Measurements from ENCODE around the gene PCDH1.
"Not testable (repeated sequence)": the region's sequence is repeated elsewhere in the genome, so short reads cannot be mapped to it uniquely, and the experiment has no call there.

The PCDH1 gene

DNA sequence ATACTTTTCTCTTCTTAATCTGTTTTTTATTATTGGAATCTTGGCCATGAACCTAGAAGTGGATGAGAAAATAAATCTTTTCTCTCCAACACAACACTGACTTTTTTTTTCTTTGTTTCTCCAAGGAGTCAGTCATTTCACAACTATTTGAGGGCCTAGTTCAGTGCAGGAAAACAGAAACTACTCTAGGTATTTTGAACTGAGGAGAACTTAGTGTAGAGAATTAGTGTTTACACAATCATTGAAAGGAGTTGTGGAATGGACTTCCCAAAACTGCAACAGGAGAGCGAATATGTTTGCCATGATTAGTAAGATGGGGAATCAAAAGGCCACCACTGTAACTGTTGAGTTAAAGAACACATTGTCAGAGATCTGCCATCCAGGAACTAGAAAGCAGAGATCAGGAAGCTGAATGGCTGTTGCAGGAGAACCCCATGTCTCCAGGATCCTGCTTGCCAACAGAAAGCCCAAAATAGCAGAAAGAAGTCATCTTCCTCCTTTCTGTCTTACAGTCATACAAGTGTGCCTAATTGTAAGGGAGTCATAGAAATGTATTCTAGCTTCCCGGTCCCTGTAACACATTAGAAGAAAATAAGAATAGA lies 20.3 kb upstream of the PCDH1 start:
- DNase-seq (ENCODE audit: low spot score), result no peak

DNA sequence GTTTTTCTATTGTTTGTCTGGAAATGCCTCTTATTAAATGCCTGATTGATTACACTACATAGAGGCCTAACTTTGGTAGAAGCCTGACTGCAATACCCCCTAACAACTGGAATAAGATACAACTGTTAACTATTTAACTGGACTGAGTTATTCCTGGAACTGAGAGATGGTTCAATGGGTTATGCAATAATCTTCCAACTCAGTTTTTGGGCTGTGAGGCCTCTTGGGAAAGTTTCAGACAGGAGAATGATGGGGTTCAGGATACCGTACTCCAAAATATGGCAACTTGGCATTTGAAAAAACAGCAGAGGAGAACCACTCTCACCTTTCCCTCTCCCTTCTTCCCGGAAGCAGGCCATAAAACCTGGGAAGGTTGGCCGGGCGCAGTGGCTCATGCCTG lies 19.2 kb upstream of the PCDH1 start:
- no peak for DNase-seq (ENCODE audit: low spot score)

DNA sequence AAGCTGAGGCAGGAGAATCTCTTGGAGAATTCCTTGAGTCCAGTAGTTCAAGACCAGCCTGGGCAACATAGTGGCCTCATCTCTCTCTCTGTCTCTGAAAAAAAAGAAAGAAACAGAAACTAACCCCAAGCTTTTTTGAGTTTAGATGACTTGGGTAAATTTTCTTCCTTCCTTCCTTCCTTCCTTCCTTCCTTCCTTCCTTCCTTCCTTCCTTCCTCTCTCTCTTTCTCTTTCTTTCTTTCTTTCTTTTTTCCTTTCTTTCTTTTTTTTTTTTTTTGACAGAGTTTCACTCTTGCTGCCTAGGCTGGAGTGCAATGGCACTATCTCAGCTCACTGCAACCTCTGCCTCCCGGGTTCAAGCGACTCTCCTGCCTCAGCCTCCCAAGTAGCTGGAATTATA lies 12.2 kb upstream of the PCDH1 start:
- DNase-seq (ENCODE audit: low spot score), result not testable (repeated sequence)

DNA sequence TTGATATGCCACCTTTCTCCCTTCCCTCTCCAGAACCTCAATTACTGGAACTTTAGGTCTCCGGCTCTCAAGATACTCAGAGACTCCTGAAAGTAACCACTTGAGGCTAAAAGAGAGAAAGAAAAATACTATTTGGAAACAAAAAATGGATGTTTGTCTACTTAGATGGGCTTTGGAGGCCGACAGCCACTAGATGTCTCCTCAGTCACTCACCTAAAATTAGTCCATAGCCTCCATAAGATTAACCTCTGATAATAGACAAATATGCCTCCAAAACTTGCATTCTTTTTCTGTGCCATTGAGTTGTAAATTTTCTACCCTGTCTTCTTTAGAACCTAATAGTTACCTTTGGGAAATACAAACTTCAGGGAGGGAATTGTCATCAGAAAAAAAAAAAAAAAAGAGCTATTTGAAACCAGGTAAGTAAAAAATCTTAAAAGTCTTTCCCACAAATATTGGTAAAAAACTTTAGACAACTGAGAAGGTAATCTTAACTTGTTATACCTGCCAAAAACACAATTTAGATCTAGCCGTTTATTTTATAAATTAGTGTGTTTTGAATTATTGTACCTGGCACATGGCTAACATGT lies 11.2 kb upstream of the PCDH1 start:
- no peak for DNase-seq (ENCODE audit: low spot score)

DNA sequence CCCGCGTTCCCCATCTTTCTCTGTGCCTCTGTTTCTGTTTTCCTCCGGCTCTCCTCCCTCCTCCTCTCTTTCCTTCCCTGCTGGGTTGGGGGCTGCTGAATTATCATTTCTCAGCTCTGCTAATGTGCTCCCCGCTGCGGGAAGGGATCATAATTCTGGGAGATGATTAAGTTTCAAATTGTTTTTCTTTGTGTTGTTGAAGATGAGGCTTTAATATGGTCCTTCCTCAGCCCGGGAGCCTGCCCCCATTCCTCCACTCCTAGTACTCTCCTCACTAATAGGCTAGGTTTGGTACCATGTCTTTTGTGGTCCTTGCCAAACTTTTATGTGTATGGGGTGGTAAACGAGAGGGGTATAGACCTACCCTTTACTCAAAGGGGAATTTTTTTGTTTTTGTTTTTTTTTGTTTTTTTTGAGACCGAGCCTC lies 5.7 kb upstream of the PCDH1 start:
- no peak for DNase-seq (ENCODE audit: low spot score)

DNA sequence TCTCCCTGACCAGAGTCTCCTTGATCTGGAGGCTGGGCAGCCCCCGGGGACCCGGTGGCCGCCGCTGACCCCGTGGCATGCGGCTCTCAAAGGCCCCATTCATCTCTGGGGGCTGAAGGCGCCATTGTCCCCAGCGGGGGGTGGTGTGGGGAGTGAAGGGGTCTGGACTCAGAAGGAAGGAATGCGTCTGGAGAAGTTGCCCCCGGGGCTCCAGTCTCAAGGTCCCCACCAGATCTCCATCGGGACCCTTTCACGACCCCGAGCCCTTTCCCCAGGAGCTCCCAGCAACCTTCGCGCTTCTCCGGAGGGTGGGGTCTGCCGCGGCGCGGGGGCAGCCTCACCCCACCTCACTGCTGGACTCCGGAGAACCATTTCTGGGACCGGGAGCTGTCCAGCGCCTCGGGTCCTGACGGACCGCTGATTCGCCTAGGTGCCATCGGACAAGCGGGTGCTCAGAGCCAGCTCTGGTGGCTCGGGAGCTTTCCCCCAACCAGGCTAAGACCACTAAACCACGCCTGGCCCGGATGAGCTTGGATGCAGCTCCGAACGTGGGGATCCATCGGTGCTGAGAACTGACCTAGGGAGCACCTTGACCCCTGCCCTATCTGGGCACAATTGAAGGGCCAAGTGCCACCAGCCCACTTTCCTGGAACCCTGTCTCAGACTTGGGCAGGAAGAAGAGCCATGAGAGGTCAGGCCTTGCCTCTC lies 5.1 kb upstream of the PCDH1 start:
- DNase-seq (ENCODE audit: low spot score), result peak; percentile 66

DNA sequence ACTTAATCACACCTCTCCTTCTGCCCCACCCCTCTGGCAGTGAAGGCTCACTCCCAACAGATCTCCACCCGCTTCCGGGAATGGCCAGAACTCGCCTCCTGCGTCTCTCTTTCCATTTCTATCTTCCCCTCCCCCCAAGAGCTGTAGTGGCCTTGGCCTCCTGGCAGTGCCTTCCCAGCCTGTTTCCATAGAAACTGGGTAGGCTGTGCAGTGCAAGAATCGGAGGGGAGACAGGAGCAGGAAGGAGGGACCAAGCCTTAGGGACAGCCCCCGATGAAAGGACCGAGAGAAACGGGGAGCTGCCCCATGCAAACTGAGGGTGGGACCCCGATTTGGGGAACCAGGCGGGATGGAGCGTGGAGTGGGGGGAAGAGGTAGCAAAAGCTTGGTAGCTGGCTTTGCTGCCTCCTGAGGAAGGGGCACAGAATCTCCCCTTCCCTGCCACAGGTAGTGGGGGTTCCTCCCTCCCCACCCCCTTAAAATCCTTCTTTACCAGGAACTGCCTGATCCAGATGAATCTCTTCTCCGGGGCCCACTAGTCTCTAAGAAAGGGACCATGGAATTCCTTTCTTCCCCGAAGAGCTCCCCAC lies 4.5 kb upstream of the PCDH1 start:
- DNase-seq (ENCODE audit: low spot score), result no peak

DNA sequence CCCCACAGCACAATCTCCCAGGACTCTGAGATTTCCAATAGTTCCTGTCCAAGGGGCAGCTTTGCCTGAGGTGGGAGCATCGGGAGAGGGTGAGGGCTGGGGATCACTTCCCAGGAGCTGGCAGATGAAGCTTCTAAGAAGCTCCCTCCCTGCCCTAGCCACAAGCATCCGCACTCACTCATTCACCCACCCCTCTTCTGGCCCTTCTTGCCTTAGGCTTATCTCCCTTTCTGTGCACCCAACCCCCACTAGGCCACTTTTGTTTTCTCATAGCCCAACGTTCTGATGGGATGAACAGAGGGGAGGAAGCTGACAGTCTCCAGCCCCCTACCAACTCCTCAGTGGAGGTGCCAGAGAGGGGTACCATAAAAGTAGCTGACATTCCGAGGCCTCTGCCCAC lies 3.7 kb upstream of the PCDH1 start:
- DNase-seq (ENCODE audit: low spot score), result no peak

DNA sequence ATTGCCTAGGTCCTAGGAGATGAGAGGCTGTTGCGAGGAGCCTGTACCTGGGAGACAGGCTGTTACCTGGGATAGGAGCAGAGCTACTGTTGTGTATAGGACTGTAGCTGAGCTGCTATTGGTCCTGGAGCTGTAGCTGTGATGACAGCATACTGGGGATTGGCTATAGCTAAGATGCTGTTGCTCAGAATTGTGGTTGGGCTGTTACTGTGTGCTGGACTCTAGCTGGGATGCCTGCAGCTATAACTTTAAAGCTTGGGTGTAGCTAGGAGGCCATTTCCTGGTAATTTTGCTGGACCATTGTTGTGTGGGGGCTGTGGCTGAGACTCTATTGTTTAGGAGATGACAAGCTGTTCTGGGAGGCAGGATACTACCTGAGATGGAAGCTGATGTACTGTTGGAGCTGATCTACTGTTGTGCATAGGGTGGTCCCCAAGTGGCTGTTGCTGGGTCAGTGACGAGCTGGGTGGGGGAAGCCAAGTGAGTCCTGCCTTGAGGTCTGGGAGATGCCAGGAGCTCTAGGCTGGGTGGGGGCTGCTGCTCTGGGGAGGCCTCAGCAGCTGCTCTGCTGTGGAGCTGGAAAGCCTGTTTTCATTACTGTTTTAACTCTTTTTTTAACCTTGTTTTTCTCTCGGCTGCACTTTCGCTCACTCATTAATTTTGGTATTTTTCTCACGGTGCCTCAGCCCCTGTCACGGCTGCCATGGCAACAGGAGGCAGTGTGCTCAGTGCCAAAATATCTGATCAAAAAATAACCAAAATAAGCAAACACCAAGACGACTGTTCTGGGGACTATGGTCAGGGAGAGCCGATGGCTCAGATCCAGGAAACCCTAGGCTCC lies 3.0 kb upstream of the PCDH1 start:
- no peak for DNase-seq (ENCODE audit: low spot score)

DNA sequence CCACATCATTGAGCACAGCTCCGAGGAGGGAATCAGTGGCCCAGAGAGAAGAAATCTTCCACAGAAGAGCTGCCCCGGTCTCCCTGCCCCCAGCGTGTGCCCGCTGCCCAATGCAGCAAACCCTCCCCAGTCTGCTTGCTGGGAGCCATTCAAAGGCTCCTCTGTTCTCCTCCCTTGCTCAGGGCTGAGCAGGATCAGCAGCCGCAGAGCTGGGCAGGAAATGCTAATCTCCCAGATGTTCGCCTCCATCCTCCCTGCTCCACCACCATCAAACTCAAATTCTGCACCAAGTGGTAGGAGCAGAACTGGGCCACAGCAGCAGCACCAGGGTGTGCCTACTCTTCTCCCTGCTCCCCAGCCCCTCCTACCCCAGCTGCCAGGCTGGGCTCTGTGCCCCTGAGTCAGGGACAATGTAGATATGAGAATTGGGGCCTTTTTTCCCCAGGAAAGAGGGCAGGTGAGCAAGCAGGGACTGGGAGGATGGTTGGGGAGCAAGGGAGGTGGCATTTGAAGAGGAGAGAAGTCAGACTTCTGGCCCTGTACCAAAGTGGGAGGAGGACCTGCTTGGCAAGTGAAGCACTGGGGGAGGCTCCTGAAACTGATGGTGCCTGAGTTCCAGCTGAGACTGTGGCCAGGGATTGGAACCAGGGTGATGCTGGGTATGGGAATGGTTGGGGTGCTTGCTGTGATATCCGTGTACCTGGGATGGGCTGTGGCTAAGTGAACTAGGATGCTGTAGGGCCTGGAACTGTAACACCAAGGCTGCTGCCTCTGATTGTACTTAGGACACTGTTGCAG lies 1.9 kb upstream of the PCDH1 start:
- no peak for DNase-seq (ENCODE audit: low spot score)

DNA sequence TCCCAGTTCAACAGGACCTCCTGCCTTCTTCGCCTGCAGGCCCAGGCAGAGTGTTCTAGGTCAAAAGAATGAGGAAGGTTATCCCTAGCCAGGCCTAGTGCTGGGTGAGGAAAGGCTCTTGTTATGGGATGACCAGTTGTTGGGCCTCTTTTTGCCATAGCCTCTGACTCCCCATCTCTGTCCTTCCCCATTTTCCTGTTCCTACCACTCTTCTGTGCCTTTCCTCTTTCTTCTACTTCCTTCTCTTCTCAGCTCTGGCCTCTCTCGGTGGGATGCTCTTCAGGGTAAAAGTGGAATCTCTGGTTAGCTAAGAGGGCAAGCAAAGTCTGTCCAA lies 1.2 kb upstream of the PCDH1 start:
- DNase-seq (ENCODE audit: low spot score), result no peak

DNA sequence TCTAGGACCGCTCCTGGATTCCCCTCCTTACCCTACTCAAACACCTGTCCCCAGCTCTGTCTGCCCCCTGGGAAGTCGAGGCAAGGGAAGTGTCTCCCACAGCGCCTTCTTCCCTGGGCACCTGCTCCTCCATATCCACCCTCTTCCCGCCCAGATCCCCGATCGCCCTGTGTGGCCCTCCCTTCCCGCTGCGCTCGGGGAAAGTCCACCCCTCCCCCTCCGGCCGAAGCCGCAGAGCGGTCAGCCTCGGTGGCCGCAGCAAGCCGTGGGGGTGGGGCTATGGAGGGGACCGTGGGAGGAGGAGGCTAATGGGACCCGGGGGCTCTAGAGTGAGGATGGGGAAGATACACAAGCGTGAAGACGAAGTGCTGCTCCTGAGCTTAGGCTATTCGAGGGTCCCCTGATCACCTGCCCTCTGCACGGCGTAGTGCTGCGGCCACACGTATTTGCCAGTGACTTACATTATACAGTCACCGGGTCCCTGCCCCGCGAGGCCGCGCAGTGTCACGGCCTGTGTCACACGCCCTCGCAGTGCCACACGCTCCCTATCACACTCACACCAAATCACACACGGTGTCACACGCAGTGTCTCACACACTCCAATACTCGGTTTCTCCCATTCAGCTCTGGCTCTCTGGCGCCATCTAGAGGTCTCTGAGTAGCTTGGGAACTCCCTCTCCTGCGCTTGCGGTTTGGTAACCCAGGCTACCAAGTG lies 658 bp upstream of the PCDH1 start:
- DNase-seq (ENCODE audit: low spot score), result peak; percentile 83

DNA sequence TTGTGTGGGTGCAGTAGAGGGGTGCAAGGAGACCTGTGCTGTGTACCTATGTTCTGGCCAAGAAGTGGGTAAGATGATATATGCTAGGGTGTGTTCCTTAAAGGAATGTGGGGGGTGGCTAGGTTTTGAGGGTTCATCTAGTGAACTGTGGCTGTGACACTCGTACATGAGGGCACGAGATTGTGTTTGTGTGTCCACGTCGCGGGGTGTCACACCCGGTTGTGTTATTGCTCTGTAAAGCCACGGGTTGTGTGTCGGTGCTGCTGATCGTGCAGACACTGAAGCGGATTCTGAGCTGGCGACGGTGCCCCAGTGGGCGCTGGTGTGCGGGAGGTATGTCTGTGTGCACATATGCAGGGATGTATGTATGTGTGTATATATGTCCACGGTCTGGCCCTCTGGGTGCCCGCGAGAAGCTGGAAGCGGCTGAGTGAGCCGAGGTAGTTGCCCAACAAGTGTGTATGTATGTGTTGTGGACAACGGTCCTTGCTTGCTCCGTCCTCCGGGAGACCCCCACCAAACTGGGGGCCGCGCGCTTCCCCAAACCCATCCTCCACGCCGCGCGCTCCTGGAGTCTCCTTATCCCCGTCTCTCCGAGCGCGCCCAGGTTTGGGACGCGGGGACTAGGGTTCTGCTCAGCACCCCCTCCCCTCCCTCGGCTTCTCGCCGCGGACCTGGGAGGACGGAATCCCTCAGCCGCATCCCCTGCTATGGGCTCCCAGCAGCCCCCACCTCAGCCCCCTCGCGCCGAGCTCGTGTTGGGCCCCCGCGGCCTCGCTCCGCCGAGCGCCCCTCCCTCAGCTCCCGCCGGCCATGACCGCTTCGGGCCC lies 639 bp downstream of the PCDH1 start:
- DNase-seq (ENCODE audit: low spot score), result no peak

DNA sequence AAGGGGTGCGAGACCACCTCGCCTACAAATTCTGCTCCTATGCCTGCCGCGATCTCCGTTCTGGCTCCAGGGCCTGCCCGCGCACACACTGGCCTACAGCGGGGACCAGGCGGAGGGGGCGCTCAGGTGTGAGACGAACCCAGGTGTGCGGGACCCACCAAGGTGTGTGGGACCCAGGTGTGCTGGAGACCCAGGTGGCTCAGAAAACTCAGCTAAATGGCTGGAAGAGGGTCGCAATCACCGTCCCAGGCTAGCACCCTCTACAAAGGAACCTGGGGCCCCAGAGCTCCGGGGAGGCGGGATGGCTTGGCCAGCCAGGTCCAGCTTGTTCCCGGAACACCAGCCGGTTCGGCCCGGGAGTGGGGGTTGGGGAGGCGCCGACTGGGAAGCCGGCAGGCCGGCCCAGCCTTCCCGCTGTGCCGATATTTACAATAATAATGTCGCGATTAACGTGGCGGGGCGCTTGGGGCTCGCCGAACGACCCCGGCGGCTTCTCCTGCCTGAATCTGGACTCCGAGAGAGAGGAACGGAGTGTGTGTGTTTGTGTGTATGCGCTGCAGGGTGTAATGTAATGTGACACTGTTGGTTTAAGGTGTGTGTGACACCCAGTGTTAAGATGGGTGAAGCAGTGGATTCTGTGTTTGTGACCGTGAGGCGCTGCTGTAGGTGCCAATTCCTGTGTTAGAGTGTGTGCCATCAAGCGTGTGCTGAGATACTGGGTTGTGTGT lies 1.4 kb downstream of the PCDH1 start:
- DNase-seq (ENCODE audit: low spot score), result no peak

DNA sequence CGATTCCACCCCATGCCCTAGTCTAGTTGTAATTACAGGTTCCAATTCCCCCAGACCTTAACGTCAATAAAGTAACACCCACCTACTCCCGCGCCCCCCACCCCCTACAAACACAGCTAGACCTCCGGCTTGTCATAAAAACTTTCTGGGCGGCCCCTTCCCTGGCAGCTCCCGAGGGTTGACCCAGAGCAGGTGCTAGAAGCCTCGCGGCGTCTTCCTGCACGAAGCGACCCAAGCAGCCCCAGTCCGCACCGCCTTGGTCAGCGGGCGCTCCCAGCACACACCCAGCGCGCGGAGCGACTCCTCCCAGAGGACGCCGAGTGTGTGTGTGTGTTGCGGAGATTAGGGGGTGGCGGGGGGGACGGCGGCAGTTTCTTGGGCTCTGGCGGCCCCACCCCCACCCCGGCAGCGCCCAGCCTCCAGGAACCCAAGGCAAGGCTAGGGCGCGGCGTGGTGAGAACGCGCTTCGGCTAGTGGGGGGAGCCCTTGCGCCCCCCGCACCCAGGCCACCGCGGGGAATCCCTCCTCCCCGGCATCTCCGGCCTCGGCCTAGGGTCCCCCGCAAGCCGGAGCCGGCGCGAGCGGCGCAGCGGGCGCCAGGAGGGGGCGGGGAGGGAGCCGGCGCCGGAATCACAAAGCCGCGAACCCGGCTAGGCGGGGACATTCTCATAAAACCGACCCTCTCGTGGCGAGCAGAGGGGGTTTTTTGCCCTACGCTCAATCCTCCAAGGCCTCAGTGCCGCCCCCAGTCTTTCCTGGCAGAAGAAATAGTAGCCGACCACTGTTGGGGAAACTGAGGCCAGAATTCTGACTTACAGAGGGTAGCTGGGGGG lies 2.2 kb downstream of the PCDH1 start:
- DNase-seq (ENCODE audit: low spot score), result no peak

DNA sequence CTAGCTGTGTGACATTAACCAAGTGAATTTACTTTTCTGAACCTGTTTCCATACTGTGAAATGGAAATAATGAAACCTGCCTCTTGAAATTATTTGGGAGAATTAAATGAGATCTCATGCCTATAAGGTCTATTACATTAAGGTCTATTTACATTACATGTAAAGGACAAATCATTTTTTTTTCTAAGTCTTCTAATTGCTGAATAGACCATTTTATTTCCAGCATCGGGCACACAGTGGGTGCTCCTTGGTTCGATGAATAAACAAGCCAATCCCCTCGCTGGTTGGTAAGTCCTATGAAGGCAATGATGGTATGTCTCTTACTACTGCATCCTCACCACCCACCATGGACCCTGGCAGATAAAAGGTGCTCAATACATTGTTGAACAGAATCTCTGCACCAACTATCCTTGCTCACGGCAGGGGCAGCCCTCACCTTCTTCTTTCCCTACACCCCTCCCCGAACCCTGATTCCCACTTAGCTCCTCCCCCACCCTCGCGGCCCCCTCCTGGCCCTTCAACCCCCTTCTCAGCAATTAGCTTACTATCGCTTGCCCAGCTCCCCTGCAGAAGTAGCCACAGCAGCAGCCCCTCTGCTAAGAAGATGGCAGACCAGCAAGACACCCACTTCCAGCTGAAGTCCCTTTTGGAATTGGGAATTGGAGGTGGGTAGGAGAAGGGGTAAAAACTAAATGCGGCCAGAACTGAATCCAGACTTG lies 3.0 kb downstream of the PCDH1 start:
- DNase-seq (ENCODE audit: low spot score), result no peak

DNA sequence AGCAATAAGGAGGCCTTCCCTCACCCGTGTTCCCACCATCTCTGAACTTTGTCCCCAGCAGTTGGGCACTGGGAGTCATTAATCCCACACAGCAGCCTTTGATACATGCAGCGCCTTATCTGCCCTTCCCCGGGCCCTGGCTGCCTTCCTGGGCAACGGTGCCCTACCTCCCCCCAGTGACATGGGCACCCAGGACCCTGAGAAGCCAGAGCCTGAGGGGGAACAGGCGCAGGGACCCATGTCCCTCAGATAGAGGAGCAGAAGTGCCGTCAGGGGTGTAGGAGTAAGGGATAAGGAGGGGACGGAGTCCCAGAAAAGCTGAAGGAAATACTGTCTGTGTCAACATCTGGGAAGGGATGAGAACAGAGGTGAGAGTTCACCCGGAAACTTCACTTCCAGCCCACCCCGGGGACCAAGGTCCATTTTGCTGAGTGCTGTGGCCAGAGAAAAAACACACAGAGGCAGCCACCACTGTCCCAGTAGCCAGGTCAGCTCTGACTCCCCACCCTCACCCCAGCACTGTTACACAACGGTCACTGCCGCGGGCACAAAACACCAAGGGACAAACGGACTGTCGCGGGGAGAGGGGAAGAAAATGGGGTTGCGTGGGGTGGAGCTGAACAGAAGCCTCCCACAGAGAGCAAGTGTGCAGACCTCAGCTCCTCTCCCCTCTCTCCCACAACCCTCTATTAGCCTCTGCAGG lies 3.8 kb downstream of the PCDH1 start:
- no peak for DNase-seq (ENCODE audit: low spot score)
